Spinal cord (tissue), 10 donors: ENCODE measurements around the gene TBC1D22A. TPM values are rescaled to one million over a fixed set of nuclear protein-coding genes. Genes with fewer than 3 reads are reported as not detected.
"Not testable (repeated sequence)": the region's sequence is repeated elsewhere in the genome, so short reads cannot be mapped to it uniquely, and the experiment has no call there.

ENCODE experiments used
- DNase-seq, 6 donors: peaks; one replicate each; pipeline versions ENCODE4 v3.0.0 to v3.0.0-alpha.2; 2013 to 2015; ENCODE audit warnings: low spot score in 6 of 6, low read depth in 4 of 6
- H3K27ac ChIP-seq: one replicate; pipeline ENCODE4 v1.5.1; 2013; ENCODE audit warnings: low read depth, low read length, control low read depth
- H3K27me3 ChIP-seq: one replicate; pipeline ENCODE4 v1.6.1; 2013; ENCODE audit warnings: low read length; ENCODE audit not compliant: control insufficient read depth, insufficient read depth
- H3K36me3 ChIP-seq: one replicate; pipeline ENCODE4 v1.6.1; 2013; ENCODE audit warnings: low read length; ENCODE audit not compliant: control insufficient read depth, insufficient read depth
- H3K4me1 ChIP-seq: one replicate; pipeline ENCODE4 v1.6.1; 2013; ENCODE audit warnings: low read length; ENCODE audit not compliant: control insufficient read depth, insufficient read depth
- H3K4me3 ChIP-seq: one replicate; pipeline ENCODE4 v1.5.1; 2013; ENCODE audit warnings: low read depth, low read length, control low read depth
- H3K9me3 ChIP-seq: one replicate; pipeline ENCODE4 v1.6.1; 2013; ENCODE audit warnings: low read length; ENCODE audit not compliant: control insufficient read depth, insufficient read depth
- WGBS: methylation state at CpG from one replicate; pipeline ENCODE4 v1.1.5; 2013; ENCODE audit warnings: missing lambda C conversion rate; ENCODE audit not compliant: insufficient coverage; 5-methylcytosine and 5-hydroxymethylcytosine counted together
- polyA plus RNA-seq, 2 donors: library from polyadenylated mRNA; unstranded; fragments of 120-200 nt; gene quantifications; one replicate each; pipeline ENCODE4 v1.2.1, GENCODE V29; 2013; ENCODE audit not compliant: insufficient read length in 2 of 2
- total RNA-seq, 2 donors: library from RNA; depleted of rRNA in 1 of 2; stranded (reverse); fragments of 120-200 nt in 1 of 2; fragments of >200 nt in 1 of 2; gene quantifications; one replicate each; pipeline versions ENCODE4 v1.2.3 to v1.2.4, GENCODE V29; 2013 to 2014
- donor health status: healthy.

TBC1D22A gene
- total and polyA plus RNA-seq, 4 donors, result 7.1 to 14.6 (median 10.8) TPM

DNA sequence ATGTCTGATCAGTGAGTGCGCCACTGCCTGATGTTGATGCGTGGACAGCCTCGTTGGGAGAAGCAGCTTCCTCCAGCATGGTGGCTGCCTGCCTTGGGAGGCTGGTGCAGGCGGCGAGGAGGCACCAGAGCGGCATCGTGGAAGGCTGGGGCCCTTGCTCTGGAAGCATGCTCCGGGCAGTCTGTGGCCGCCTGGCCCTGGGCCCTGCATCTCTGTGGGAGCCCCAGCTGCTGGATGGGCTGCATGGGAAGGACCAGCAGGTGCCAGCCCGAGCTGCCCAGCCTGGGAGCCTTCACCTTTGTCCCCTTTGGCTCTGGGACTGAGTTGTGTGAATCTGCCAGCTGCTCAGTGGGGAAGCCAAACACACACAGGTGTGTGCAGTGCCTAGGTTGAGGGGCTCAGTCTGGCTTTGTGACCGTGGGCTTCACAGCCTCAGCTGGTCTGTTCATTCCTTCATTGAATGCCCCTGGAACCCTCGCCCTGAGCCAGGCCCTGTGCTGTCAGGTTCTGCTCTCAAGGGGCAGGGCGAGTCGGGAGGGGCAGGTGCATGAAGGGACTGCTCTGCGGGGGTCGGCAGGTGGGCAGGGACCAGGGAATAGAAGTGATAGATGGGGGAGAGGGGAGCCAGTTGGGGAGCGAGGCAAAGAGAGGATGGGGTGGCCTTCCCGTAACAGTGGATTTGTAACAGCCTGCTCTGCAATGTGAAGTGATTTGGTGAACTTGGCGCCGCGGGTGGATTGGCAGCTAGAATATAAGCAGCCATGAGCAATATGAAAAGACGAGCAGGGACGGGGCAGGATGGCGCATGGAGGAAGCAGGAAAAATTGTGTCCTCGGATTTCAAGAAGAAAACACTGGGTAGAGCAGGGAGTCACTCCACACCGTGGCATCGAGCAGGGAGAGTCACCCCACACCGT, 354.2 kb downstream of the TBC1D22A start:
- Histone ChIP-seq H3K27ac (no peak overlapping the region), H3K4me1 (peaks cover 23% of the 10 kb centered on the region), H3K4me3 (no peak overlapping the region), H3K27me3 (no peaks in the 10 kb centered on the region), H3K9me3 (no peaks in the 10 kb centered on the region), H3K36me3 (peaks cover 17% of the 10 kb centered on the region)
- 84% methylated on average over 25 of the region's 28 CpGs for WGBS
- no peak for DNase-seq

DNA sequence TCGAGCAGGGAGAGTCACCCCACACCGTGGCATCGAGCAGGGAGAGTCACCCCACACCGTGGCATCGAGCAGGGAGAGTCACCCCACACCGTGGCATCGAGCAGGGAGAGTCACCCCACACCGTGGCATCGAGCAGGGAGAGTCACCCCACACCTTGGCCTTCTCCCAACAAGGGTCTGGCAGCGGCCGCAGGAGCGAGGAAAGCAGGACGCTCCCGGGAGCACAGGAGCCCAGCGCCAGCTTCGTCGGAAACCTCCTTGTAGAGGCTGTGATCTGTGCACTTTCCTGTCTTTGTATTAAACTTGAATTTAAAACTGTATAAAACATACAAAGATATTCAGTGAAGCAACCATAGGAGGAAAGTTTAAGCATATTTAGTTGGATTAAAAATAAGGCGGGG, 355.0 kb downstream of the TBC1D22A start:
- H3K36me3 ChIP-seq, H3K27ac ChIP-seq, H3K9me3 ChIP-seq, DNase-seq, H3K27me3 ChIP-seq, H3K4me3 ChIP-seq: not testable (repeated sequence)
- peaks cover 16% of the 10 kb centered on the region for H3K4me1 ChIP-seq
- WGBS, result no CpG with 5 or more reads among the region's 18 CpGs

DNA sequence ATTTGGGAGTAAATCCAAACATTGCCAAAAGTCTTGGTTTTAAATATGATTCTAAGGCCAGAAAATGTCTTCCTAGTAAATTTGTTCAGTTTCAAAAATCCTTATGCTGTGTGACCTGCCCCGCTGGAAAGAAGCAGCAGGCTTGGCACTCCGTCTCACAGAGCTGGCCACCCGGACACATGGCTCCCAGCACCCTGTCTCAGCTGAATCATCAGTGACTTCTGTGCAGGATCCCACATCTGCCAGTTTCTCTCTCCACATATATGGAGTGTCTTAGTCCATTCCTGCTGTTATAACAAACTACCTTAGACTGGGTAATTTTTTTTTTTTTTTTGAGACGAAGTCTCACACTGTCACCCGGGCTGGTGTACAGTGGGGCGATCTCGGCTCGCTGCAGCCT, 356.7 kb downstream of the TBC1D22A start:
- H3K4me1 ChIP-seq, result peaks cover 16% of the 10 kb centered on the region
- peaks cover 3% of the 10 kb centered on the region for H3K36me3 ChIP-seq
- H3K9me3 ChIP-seq, result no peaks in the 10 kb centered on the region
- DNase-seq, result no peak
- WGBS, result 96% methylated on average over 5 of the region's 8 CpGs
- no peaks in the 10 kb centered on the region for H3K27me3 ChIP-seq
- H3K4me3 ChIP-seq, result no peak overlapping the region
- no peak overlapping the region for H3K27ac ChIP-seq

DNA sequence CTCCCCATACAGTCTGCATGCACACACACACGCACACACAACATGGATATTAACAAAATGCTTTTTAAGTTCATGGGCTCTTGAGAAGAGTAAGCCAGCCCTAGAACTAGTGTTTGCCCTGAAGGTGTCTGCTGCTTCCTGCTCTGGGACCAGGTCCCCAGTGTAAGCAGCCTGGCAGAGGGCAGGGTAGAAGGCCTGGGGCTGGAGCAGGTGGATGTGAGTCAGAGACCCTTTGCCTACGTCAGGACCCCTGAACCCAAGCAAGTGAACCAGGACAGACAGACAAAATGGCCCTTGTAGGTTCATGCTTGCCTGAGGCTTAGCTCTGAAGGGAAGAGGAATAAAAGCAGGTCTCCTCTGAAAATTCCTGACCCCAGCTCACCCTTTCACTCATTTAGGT, 357.9 kb downstream of the TBC1D22A start:
- H3K4me1 ChIP-seq, result peaks cover 15% of the 10 kb centered on the region
- no peak overlapping the region for H3K27ac ChIP-seq
- H3K9me3 ChIP-seq, result no peaks in the 10 kb centered on the region
- H3K4me3 ChIP-seq, result no peak overlapping the region
- DNase-seq, result no peak
- WGBS, result 90% methylated on average over 2 of the region's 2 CpGs
- H3K27me3 ChIP-seq, result no peaks in the 10 kb centered on the region
- peaks cover 9% of the 10 kb centered on the region for H3K36me3 ChIP-seq

DNA sequence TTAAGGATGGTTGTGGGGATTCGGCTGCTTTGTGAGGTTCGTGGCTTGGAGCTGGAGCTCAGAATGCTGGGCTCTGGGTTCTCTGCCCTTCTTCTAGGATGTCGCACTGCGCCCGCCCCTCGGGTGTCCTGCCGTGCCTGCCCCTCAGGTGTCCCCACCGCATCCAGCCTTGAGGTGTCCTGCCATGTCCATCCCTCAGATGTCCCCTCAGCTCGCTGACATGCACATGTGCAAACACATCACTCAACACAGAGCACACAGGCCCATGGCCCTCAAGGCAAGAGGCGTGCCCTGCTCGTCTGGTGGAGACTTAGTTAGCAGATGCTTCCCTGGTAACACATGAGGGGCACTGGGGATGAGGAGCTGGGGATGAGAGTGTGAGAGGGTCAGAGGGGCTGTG, 359.3 kb downstream of the TBC1D22A start:
- Histone ChIP-seq H3K4me1 (peaks cover 2% of the 10 kb centered on the region), H3K27ac (no peak overlapping the region), H3K27me3 (no peaks in the 10 kb centered on the region), H3K36me3 (peaks cover 9% of the 10 kb centered on the region), H3K9me3 (no peaks in the 10 kb centered on the region), H3K4me3 (no peak overlapping the region)
- 94% methylated on average over 10 of the region's 11 CpGs for WGBS
- no peak for DNase-seq

DNA sequence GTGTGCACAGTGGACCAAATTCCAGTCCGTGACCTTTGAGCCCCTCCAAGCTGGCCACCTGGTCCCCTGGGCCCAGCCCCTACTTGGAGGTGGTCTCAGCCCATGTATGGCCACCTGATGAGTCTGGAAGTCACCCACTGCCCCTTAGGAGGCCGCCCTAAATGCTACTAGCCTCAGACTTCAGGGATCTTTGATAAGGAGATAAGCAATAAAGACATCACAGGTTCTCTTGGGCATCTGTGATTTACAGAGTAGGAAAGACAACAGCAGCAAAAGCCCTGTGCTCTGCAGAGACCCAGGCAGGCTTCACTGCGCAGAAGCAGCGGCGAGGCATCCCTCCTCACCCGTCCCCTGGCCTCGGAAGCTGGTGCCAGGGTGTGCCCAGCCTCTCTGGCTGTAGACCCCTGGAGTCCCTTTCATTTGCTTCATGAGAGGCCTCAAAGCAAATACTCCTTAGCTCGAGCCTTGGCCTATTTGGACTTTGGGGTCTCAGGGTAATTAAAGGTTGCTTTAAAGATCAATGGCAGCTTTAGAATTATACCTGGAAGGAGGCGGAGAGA, 360.1 kb downstream of the TBC1D22A start:
- WGBS, result 90% methylated on average over 7 of the region's 9 CpGs
- Histone ChIP-seq H3K9me3 (no peaks in the 10 kb centered on the region), H3K27ac (no peak overlapping the region), H3K4me3 (no peak overlapping the region), H3K27me3 (no peaks in the 10 kb centered on the region), H3K4me1 (no peaks in the 10 kb centered on the region), H3K36me3 (peaks cover 9% of the 10 kb centered on the region)
- DNase-seq, result no peak

DNA sequence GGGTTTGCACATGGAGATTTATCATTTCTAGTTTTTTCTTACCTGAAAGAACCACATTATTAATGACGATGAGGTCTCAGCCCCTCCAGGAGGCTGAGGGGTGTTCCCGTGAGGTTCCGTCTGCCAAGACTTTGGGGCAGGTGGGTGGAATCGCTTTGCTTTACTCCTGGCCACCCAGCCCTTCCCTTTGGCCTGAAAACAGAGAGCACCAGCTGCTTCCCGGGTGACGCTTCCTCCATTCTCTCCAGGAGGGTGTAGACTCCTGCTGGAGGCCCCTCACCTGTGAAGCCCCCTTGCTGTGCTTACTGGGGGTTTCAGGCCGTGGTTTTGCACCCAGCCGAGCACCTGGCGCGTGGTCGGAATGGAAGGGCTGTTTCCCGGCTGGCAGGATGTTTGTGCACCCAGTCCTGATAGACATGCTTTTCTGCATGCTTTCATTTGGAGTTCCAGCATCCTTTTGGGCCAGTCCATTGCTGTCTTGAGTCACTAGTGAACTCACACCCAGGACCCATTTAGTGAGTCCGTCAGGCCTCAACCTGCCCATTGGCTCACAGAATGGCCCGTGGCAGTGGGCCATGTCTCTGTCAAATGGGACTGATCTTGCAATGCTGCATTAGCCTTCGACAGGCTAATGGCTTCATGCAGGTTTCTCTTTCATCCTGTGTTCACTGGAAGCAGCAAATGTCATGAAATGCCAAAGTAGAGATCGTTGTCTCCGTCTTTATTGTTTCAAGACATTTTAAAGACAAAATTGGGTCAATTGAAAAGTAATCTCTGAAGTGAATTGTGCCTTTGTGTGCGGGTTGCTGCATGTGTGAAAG, 360.8 kb downstream of the TBC1D22A start:
- Histone ChIP-seq H3K36me3 (peaks cover 9% of the 10 kb centered on the region), H3K27me3 (no peaks in the 10 kb centered on the region), H3K27ac (no peak overlapping the region), H3K4me1 (no peaks in the 10 kb centered on the region), H3K4me3 (no peak overlapping the region), H3K9me3 (no peaks in the 10 kb centered on the region)
- peak in 1 of 6 donors; percentile 18 for DNase-seq
- WGBS, result 81% methylated on average over 15 of the region's 18 CpGs

DNA sequence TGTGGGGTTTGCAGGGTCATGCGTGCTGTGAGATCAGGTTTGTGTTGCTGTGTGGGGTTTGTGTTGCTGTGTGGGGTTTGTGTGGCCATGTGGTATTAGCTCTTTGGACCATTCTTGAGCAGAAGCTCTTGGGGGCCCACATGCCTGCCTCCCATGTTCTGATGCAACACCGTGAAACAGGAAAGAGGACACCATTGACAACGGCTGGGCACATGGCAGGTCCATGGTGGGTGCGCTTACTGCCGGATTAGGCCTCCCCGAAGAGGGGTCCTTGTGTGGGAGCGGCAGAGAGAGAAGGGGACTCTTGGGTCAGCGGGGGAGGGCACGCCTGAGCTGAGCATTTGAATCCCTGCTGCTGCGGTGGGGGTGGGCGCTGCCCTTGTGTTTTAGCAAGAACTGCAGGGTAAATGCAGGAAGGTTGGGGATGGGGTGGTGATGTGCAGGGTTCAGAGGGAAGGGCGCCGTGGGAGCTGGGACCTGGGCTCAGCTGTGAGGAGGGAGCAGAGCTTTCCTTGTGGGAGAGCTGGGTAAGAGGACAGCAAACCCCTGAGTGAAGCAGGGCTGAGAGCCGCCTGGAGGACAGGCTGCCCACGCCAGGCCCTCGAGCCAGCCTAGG, 361.5 kb downstream of the TBC1D22A start:
- DNase-seq, result no peak
- Histone ChIP-seq H3K4me3 (no peak overlapping the region), H3K9me3 (no peaks in the 10 kb centered on the region), H3K27me3 (no peaks in the 10 kb centered on the region), H3K4me1 (no peaks in the 10 kb centered on the region), H3K36me3 (peaks cover 13% of the 10 kb centered on the region), H3K27ac (no peak overlapping the region)
- WGBS, result 89% methylated on average over 16 of the region's 16 CpGs

DNA sequence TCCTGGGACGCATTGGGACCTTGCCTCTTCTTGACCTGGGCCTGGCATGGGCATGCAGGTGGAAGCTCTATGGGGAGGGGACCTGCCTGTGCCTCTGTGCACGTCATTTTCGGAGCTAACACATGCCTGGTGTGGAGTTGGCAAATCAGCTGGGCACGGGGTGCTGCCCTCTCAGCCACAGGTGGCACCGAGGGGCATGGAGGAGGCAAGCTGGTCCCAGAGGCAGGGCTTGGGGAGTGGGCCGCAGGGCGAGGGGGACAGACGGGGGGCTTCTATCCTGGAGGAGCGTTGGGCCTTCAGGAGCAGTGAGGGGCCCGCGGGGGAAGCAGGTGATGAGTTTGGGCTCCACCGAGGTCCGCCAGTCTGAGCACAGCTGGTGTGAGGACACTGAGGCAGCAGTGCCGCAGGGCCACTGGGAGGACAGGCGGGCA, 362.0 kb downstream of the TBC1D22A start:
- Histone ChIP-seq H3K27me3 (no peaks in the 10 kb centered on the region), H3K27ac (no peak overlapping the region), H3K4me1 (no peaks in the 10 kb centered on the region), H3K36me3 (peaks cover 13% of the 10 kb centered on the region), H3K4me3 (no peak overlapping the region), H3K9me3 (no peaks in the 10 kb centered on the region)
- no peak for DNase-seq
- WGBS, result 94% methylated on average over 15 of the region's 15 CpGs
